Kidney (tissue), 14 donors: ENCODE results near the gene CAP2. TPM values are rescaled to one million over a fixed set of nuclear protein-coding genes. Genes with fewer than 3 reads are reported as not detected.

Experiments used
- DNase-seq, 5 donors: peaks; one replicate each; pipeline ENCODE4 v3.0.0-alpha.2; 2013 to 2020
- FAIRE-seq: peaks from 2 replicates; lab custom pipeline; 2012; peaks lifted over from hg19 to GRCh38; lab: Jason Lieb, UNC
- H3K27ac ChIP-seq, 2 donors: one replicate each; pipeline ENCODE4 v1.7.0; 2013; ENCODE audit warnings: low read depth in 2 of 2, low read length in 2 of 2, inconsistent platforms in 1 of 2
- H3K27me3 ChIP-seq: one replicate; pipeline ENCODE4 v1.7.1; 2013; ENCODE audit warnings: low read length, inconsistent platforms; ENCODE audit not compliant: control insufficient read depth, insufficient read depth
- H3K36me3 ChIP-seq, 3 donors: one replicate each; pipeline versions ENCODE4 v1.7.0 to v1.7.1; 2013; ENCODE audit warnings: low read length in 3 of 3, control low read depth in 1 of 3, inconsistent platforms in 1 of 3; ENCODE audit not compliant: insufficient read depth in 3 of 3, control insufficient read depth in 2 of 3
- H3K4me1 ChIP-seq, 3 donors: one replicate each; pipeline versions ENCODE4 v1.7.0 to v1.7.1; 2013; ENCODE audit warnings: low read length in 3 of 3, inconsistent platforms in 1 of 3, low read depth in 1 of 3; ENCODE audit not compliant: control insufficient read depth in 2 of 3, insufficient read depth in 2 of 3
- H3K4me3 ChIP-seq, 3 donors: one replicate each; pipeline versions ENCODE4 v1.7.0 to v1.8.1; 2013; ENCODE audit warnings: low read length in 3 of 3, control low read depth in 1 of 3, inconsistent platforms in 1 of 3
- H3K9ac ChIP-seq, 3 donors: one replicate each; pipeline versions ENCODE4 v1.7.0 to v1.7.1; 2013; ENCODE audit warnings: low read length in 3 of 3, control low read depth in 1 of 3, inconsistent platforms in 1 of 3
- H3K9me3 ChIP-seq, 3 donors: one replicate each; pipeline versions ENCODE4 v1.7.0 to v1.7.1; 2013; ENCODE audit warnings: low read length in 3 of 3, control low read depth in 1 of 3, inconsistent platforms in 1 of 3; ENCODE audit not compliant: control insufficient read depth in 2 of 3, insufficient read depth in 1 of 3
- CTCF ChIP-seq: IDR thresholded peaks from 3 replicates; pipeline ENCODE4 v1.5.1; 2012; ENCODE audit warnings: mild to moderate bottlenecking, moderate library complexity, borderline replicate concordance; ENCODE audit not compliant: insufficient read depth; ENCODE audit errors: extremely low read depth
- intact Hi-C: fragments of 100-400 bp; cut with DNase I; formaldehyde crosslinking; loops from one replicate; pipeline ENCODE4 v1.11.1; 2022
- polyA plus RNA-seq: library from polyadenylated mRNA; stranded (reverse); fragments of 350-450 nt; fragmentation: Illumina TruSeq; extraction: RNeasy Lipid Tissue Mini Kit (QIAGEN cat#74804); gene quantifications from one replicate; pipeline ENCODE4 v1.2.3, GENCODE V29; 2014; ENCODE audit warnings: low read depth, low replicate concordance; ENCODE audit not compliant: insufficient read depth
- total RNA-seq: library from RNA; stranded (reverse); fragmentation: NEBNext Ultra II Directional; extraction: Animal tissue kit (Norgen Biotek cat#: 25700); gene quantifications from one replicate; pipeline ENCODE4 v1.2.1, GENCODE V29; 2021
- donor health status: control.
- donor health status: control.
- donor health status: control.
- donor health status: control.
- donor health status: control.
- donor health status: DM: yes; HTN: yes; CAD: no.
- donor health status: Normal renal cell carcinoma (clear cell type).

The CAP2 gene
- total and polyA plus RNA-seq, 2 donors from 2014 or later = 9.8 to 15.7 TPM

GRCh38 chr6:17505062-17505476 lies 111.7 kb downstream of the CAP2 start:
- H3K4me1 ChIP-seq = no peaks in the 10 kb centered on the region
- H3K27ac ChIP-seq = no peak overlapping the region
- H3K27me3 ChIP-seq = no peaks in the 10 kb centered on the region
- intact Hi-C loops = no loop called here
- H3K4me3 ChIP-seq = no peak overlapping the region
- no peaks in the 10 kb centered on the region for H3K9me3 ChIP-seq
- FAIRE-seq (no peak), DNase-seq (peak in 1 of 5 donors; percentile 26)
- no peak for TF ChIP-seq CTCF
- no peak overlapping the region for H3K9ac ChIP-seq
- H3K36me3 ChIP-seq = no peaks in the 10 kb centered on the region

- Histone ChIP-seq H3K9me3 (no peaks in the 10 kb centered on the region), H3K27me3 (no peaks in the 10 kb centered on the region), H3K27ac (no peak overlapping the region), H3K4me1 (no peaks in the 10 kb centered on the region), H3K36me3 (no peaks in the 10 kb centered on the region), H3K4me3 (no peak overlapping the region), H3K9ac (no peak overlapping the region)
- TF ChIP-seq CTCF = no peak
- no peak for DNase-seq
- FAIRE-seq = no peak
- intact Hi-C loops = no loop called here
Observed at GRCh38 chr6:17505767-17506280, 112.4 kb downstream of the CAP2 start.

- H3K27me3 ChIP-seq = no peaks in the 10 kb centered on the region
- FAIRE-seq (no peak), DNase-seq (no peak)
- H3K4me3 ChIP-seq = no peak overlapping the region
- H3K9ac ChIP-seq = no peak overlapping the region
- intact Hi-C loops = no loop called here
- no peak overlapping the region for H3K27ac ChIP-seq
- H3K36me3 ChIP-seq = no peaks in the 10 kb centered on the region
- TF ChIP-seq CTCF = no peak
- no peaks in the 10 kb centered on the region for H3K9me3 ChIP-seq
- H3K4me1 ChIP-seq = no peaks in the 10 kb centered on the region
Observed at GRCh38 chr6:17506531-17506930, 113.1 kb downstream of the CAP2 start.

GRCh38 chr6:17506962-17507361 lies 113.6 kb downstream of the CAP2 start:
- Histone ChIP-seq H3K27ac (no peak overlapping the region), H3K36me3 (no peaks in the 10 kb centered on the region), H3K27me3 (no peaks in the 10 kb centered on the region), H3K4me1 (no peaks in the 10 kb centered on the region), H3K9ac (no peak overlapping the region), H3K4me3 (no peak overlapping the region), H3K9me3 (no peaks in the 10 kb centered on the region)
- FAIRE-seq (no peak), DNase-seq (no peak)
- no peak for TF ChIP-seq CTCF
- intact Hi-C loops = no loop called here
